Measurements from ENCODE around the gene PIEZO1.

The PIEZO1 gene

DNA sequence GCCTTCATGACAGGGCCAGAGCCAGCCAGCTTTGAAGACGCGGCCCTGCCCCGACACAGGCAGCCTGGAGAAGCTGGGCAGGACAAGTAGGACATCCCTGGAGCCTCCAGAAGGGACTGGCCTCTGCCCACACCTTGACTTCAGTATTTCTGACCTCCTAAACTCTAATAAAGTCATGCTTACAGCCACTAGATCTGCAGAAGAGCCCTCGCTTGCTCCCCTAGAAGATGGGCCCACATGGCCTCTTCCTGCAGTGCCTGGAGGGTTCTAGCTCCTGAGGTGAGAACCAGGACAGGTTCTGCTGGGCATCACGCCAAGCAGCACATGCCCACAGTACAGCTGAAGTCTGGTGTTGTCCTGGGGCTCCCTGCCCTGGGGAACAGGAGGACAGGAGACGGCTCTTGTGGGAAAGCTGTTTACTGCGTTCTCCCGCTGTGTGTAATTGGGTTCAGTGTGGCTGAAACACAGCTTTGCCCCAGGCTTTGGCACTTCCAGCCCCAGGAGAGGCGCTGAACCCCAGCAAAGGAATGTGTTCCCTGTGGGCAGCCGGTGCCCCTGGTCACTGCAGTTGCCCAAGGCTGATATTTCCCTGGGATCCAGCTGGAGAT is 24.2 kb upstream of the PIEZO1 start:
- no peak for TF ChIP-seq CTCF (IDR thresholded peaks at IDR 0.05; ENCODE audit: control extremely low read depth, extremely low read depth, low read depth, missing control alignments)
- ChIA-PET CTCF (interaction anchor here (0.9 to 6.7 kb wide), 6 partner anchors 9 to 358 kb away, joined by 3 to 37 read pairs (median 6); partner anchors contain the start of genes GALNS and TRAPPC2L), POLR2A (interaction anchor here (0.6 kb wide), 1 partner anchor 725 kb away, joined by 6 read pairs; no protein-coding TSS in a partner anchor)
- DNase-seq (ENCODE audit: extremely low spot score) = no peak

GRCh38 chr16:88807626-88808453 is 22.8 kb upstream of the PIEZO1 start:
- no peak for DNase-seq (ENCODE audit: extremely low spot score)
- CTCF ChIA-PET = interaction anchor here (2.3 kb wide), 1 partner anchor 70 kb away, joined by 10 read pairs; no protein-coding TSS in a partner anchor
- TF ChIP-seq CTCF (IDR thresholded peaks at IDR 0.05; ENCODE audit: control extremely low read depth, extremely low read depth, low read depth, missing control alignments) = no peak
- POLR2A ChIA-PET = no interaction called here

- ChIA-PET CTCF (interaction anchor here (1.8 kb wide), 1 partner anchor 409 kb away, joined by 6 read pairs; no protein-coding TSS in a partner anchor), POLR2A (no interaction called here)
- DNase-seq (ENCODE audit: extremely low spot score) = no peak
- TF ChIP-seq CTCF (IDR thresholded peaks at IDR 0.05; ENCODE audit: control extremely low read depth, extremely low read depth, low read depth, missing control alignments) = no peak
Observed at GRCh38 chr16:88807142-88807625, 22.2 kb upstream of the PIEZO1 start.

GRCh38 chr16:88806491-88807111 is 21.6 kb upstream of the PIEZO1 start:
- DNase-seq (ENCODE audit: extremely low spot score) = no peak
- TF ChIP-seq CTCF (IDR thresholded peaks at IDR 0.05; ENCODE audit: control extremely low read depth, extremely low read depth, low read depth, missing control alignments) = no peak
- ChIA-PET CTCF (interaction anchor here (1.0 to 1.8 kb wide), 2 partner anchors 12 to 410 kb away, joined by 3 to 6 read pairs; no protein-coding TSS in a partner anchor), POLR2A (no interaction called here)

- CTCF ChIA-PET = interaction anchor here (1.0 to 1.8 kb wide), 3 partner anchors 11 to 410 kb away, joined by 3 to 6 read pairs (median 3); no protein-coding TSS in a partner anchor
Observed at GRCh38 chr16:88805887-88806393, 20.9 kb upstream of the PIEZO1 start.

More at GRCh38 chr16:88805887-88806393, 20.9 kb upstream of the PIEZO1 start:
- TF ChIP-seq CTCF (IDR thresholded peaks at IDR 0.05; ENCODE audit: control extremely low read depth, extremely low read depth, low read depth, missing control alignments) = no peak
- POLR2A ChIA-PET = no interaction called here
- DNase-seq (ENCODE audit: extremely low spot score) = no peak

All from GM10248 (cell line).